Lung (tissue), 12 donors: ENCODE data around the gene CACNA1C. TPM values are rescaled to one million over a fixed set of nuclear protein-coding genes. Genes with fewer than 3 reads are reported as not detected.

Experiments used
- ATAC-seq: fragments of 200-7000 bp; cut with Tn5 transposase; one replicate; pipeline ENCODE4 v1.9.1; 2020; ENCODE audit warnings: moderate number of reproducible peaks; ENCODE audit not compliant: insufficient read depth, low FRiP score
- DNase-seq, 3 donors: peaks; one replicate each; pipeline ENCODE4 v3.0.0-alpha.2; 2013 to 2017
- H3K27ac ChIP-seq, 2 donors: one replicate each; pipeline ENCODE4 v1.5.1; 2013; ENCODE audit warnings: mild to moderate bottlenecking in 2 of 2, moderate library complexity in 2 of 2, control low read depth in 1 of 2, inconsistent platforms in 1 of 2, low read depth in 1 of 2, low read length in 1 of 2
- H3K27me3 ChIP-seq, 3 donors: one replicate each; pipeline ENCODE4 v1.5.1; 2013; ENCODE audit warnings: low read length in 2 of 3; ENCODE audit not compliant: control insufficient read depth in 3 of 3, insufficient read depth in 3 of 3
- H3K36me3 ChIP-seq, 4 donors: one replicate each; pipeline ENCODE4 v1.5.1; 2013; ENCODE audit warnings: low read length in 4 of 4, mild to moderate bottlenecking in 1 of 4, moderate library complexity in 1 of 4; ENCODE audit not compliant: control insufficient read depth in 4 of 4, insufficient read depth in 4 of 4
- H3K4me1 ChIP-seq, 5 donors: one replicate each; pipeline ENCODE4 v1.5.1; 2013; ENCODE audit warnings: low read length in 5 of 5, mild to moderate bottlenecking in 2 of 5, moderate library complexity in 1 of 5; ENCODE audit not compliant: control insufficient read depth in 5 of 5, insufficient read depth in 5 of 5
- H3K4me3 ChIP-seq: one replicate; pipeline ENCODE4 v1.5.1; 2013; ENCODE audit warnings: mild to moderate bottlenecking, control low read depth, moderate library complexity
- H3K9ac ChIP-seq, 2 donors: one replicate each; pipeline ENCODE4 v1.5.1; 2013; ENCODE audit warnings: low read length in 2 of 2, control low read depth in 1 of 2; ENCODE audit not compliant: insufficient read depth in 1 of 2
- H3K9me3 ChIP-seq, 4 donors: one replicate each; pipeline ENCODE4 v1.5.1; 2013; ENCODE audit warnings: low read length in 3 of 4, mild to moderate bottlenecking in 1 of 4, moderate library complexity in 1 of 4; ENCODE audit not compliant: control insufficient read depth in 4 of 4, insufficient read depth in 3 of 4
- WGBS, 2 donors: extraction: QIAGEN DNeasy Blood & Tissue Kit; methylation state at CpG; one replicate each; pipeline ENCODE4 v1.1.7; 2013; 5-methylcytosine and 5-hydroxymethylcytosine counted together
- polyA plus RNA-seq, 2 donors: library from polyadenylated mRNA; stranded (reverse); fragments of 200-250 nt; gene quantifications; one replicate each; pipeline ENCODE4 v1.2.1, GENCODE V29; 2013
- total RNA-seq, 2 donors: library from RNA; depleted of rRNA in 1 of 2; stranded (reverse); fragments of >200 nt in 1 of 2; gene quantifications; one replicate each; pipeline ENCODE4 v1.2.1, GENCODE V29; 2014 to 2021
- TF ChIP-seq, protein P1 (sequence below): IDR thresholded peaks from 2 replicates; pipeline ENCODE4 v1.5.1; 2012; ENCODE audit warnings: mild to moderate bottlenecking; ENCODE audit errors: control extremely low read depth, extremely low read depth
- donor health status: control.
- donor health status: control.
- donor health status: Bipolar disorder and iron deficiency.
- donor health status: healthy.
- donor health status: DM: yes; HTN: yes; CAD: no.

The CACNA1C gene
- total and polyA plus RNA-seq, 4 donors: 3.2 to 17.5 (median 7.5) TPM

- peaks cover 0 to 8% (median 3%) of the 10 kb centered on the region in 3 donors for H3K27me3 ChIP-seq
- 33 to 57% methylated on average over 15 of the region's 15 CpGs for WGBS, 2 donors
- no peak for ATAC-seq
- no peaks in the 10 kb centered on the region for H3K36me3 ChIP-seq
- H3K4me3 ChIP-seq: no peak overlapping the region
- TF ChIP-seq, protein P1, sequence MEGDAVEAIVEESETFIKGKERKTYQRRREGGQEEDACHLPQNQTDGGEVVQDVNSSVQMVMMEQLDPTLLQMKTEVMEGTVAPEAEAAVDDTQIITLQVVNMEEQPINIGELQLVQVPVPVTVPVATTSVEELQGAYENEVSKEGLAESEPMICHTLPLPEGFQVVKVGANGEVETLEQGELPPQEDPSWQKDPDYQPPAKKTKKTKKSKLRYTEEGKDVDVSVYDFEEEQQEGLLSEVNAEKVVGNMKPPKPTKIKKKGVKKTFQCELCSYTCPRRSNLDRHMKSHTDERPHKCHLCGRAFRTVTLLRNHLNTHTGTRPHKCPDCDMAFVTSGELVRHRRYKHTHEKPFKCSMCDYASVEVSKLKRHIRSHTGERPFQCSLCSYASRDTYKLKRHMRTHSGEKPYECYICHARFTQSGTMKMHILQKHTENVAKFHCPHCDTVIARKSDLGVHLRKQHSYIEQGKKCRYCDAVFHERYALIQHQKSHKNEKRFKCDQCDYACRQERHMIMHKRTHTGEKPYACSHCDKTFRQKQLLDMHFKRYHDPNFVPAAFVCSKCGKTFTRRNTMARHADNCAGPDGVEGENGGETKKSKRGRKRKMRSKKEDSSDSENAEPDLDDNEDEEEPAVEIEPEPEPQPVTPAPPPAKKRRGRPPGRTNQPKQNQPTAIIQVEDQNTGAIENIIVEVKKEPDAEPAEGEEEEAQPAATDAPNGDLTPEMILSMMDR: no peak
- DNase-seq: no peak
- H3K9ac ChIP-seq: no peak overlapping the region
- no peak overlapping the region for H3K27ac ChIP-seq
- peaks cover 0 to 17% (median 5%) of the 10 kb centered on the region in 5 donors for H3K4me1 ChIP-seq
- no peaks in the 10 kb centered on the region for H3K9me3 ChIP-seq
These were observed 17.2 kb upstream of the CACNA1C start for GRCh38 chr12:2035431-2036055.

GRCh38 chr12:2039034-2039433 lies 13.8 kb upstream of the CACNA1C start:
- Histone ChIP-seq H3K36me3 (no peaks in the 10 kb centered on the region), H3K27ac (no peak overlapping the region), H3K4me3 (no peak overlapping the region), H3K27me3 (peaks cover 0 to 7% (median 0%) of the 10 kb centered on the region in 3 donors), H3K4me1 (peaks cover 0 to 17% (median 5%) of the 10 kb centered on the region in 5 donors), H3K9ac (no peak overlapping the region), H3K9me3 (no peaks in the 10 kb centered on the region)
- no peak for DNase-seq
- TF ChIP-seq, protein P1: no peak
- ATAC-seq: no peak

GRCh38 chr12:2043054-2043453 lies 9.7 kb upstream of the CACNA1C start:
- TF ChIP-seq, protein P1: no peak
- no peak for ATAC-seq
- 94% methylated on average over 2 of the region's 2 CpGs for WGBS, 2 donors

DNA sequence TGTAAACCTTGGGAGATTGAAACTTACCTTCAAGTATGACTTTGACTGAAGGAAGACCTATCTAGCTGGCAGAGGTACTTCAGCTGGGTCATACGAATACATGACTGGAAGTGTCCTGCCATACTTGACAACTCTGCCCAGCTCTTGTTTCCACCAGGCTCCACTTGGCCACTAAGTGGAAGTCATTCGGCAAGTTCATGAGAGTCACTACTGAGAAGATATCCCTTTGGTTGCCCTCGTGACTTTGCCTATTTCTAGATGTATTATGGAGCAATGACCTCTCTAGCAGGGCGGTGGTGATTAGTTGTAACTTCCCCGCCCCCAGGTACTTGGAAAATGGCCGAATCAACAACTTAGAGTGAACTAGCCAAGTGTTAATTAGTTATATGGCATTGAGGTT lies 8.6 kb upstream of the CACNA1C start:
- H3K9me3 ChIP-seq: peaks cover 0 to 2% (median 0%) of the 10 kb centered on the region in 4 donors
- no peak for DNase-seq
- TF ChIP-seq, protein P1: no peak
- no peak for ATAC-seq
- no peaks in the 10 kb centered on the region for H3K36me3 ChIP-seq
- no peak overlapping the region for H3K27ac ChIP-seq
- 87 to 93% methylated on average over 6 of the region's 6 CpGs for WGBS, 2 donors
- no peak overlapping the region for H3K9ac ChIP-seq
- peaks cover 0 to 18% (median 4%) of the 10 kb centered on the region in 3 donors for H3K27me3 ChIP-seq
- H3K4me1 ChIP-seq: no peaks in the 10 kb centered on the region
- H3K4me3 ChIP-seq: no peak overlapping the region

More at GRCh38 chr12:2043054-2043453, 9.7 kb upstream of the CACNA1C start:
- DNase-seq: no peak
- H3K4me1 ChIP-seq: peaks cover 0 to 8% (median 0%) of the 10 kb centered on the region in 5 donors
- H3K9me3 ChIP-seq: peaks cover 0 to 2% (median 0%) of the 10 kb centered on the region in 4 donors
- H3K9ac ChIP-seq: no peak overlapping the region
- H3K27ac ChIP-seq: no peak overlapping the region
- H3K27me3 ChIP-seq: peaks cover 0 to 15% (median 0%) of the 10 kb centered on the region in 3 donors
- no peak overlapping the region for H3K4me3 ChIP-seq
- H3K36me3 ChIP-seq: no peaks in the 10 kb centered on the region
